ENCODE data around the gene ITGBL1.

DNA sequence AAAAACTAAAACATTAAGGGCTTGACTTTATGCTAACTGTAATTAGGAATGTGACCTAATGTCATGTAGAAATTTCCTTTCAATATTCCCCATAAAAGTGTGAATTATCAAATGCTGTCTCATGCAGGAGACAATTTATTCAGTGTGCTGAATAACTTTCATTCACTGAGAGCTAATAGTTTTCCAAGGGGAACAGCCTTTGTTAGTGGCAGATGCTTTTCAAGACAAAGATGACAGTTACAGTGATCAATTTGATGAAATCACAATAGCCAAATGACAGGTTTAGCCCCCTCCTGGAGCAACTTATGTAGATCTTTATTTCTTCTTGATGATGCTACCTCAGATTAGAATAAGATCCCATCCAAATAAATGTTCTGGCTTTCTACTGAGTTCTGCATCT lies 275.5 kb downstream of the ITGBL1 start:
- TF ChIP-seq YY1 (IDR thresholded peaks at IDR 0.05; ENCODE audit: low read depth, low read length) (no peak), FOSL1 (IDR thresholded peaks at IDR 0.05; ENCODE audit: insufficient read depth, low read depth, low read length) (no peak), EP300 (IDR thresholded peaks at IDR 0.05; ENCODE audit: borderline replicate concordance in 1 of 2, low read depth in 2 of 2, low read length in 2 of 2) (no peak), EGR1 (IDR thresholded peaks at IDR 0.05; ENCODE audit: borderline replicate concordance, low read depth, low read length) (no peak), NRF1 (IDR thresholded peaks at IDR 0.05; ENCODE audit: low read depth, low read length) (no peak), SUZ12 (IDR thresholded peaks at IDR 0.05; ENCODE audit: low read length) (no peak), RAD21 (IDR thresholded peaks at IDR 0.05 in 1 of 2, conservative IDR thresholded peaks at IDR 0.05 in 1 of 2; ENCODE audit: low read depth in 2 of 2, low read length in 2 of 2) (no peak)
- TF ChIP-seq, protein P1, sequence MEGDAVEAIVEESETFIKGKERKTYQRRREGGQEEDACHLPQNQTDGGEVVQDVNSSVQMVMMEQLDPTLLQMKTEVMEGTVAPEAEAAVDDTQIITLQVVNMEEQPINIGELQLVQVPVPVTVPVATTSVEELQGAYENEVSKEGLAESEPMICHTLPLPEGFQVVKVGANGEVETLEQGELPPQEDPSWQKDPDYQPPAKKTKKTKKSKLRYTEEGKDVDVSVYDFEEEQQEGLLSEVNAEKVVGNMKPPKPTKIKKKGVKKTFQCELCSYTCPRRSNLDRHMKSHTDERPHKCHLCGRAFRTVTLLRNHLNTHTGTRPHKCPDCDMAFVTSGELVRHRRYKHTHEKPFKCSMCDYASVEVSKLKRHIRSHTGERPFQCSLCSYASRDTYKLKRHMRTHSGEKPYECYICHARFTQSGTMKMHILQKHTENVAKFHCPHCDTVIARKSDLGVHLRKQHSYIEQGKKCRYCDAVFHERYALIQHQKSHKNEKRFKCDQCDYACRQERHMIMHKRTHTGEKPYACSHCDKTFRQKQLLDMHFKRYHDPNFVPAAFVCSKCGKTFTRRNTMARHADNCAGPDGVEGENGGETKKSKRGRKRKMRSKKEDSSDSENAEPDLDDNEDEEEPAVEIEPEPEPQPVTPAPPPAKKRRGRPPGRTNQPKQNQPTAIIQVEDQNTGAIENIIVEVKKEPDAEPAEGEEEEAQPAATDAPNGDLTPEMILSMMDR (IDR thresholded peaks at IDR 0.05; ENCODE audit: control extremely low read depth in 1 of 3, insufficient read depth in 1 of 3, low read depth in 1 of 3, low read length in 3 of 3) = no peak
